IPS-NIHi11 (cell line): ENCODE measurements around the gene RFX2.
"Not testable (repeated sequence)": the region's sequence is repeated elsewhere in the genome, so short reads cannot be mapped to it uniquely, and the experiment has no call there.

Source experiments
- DNase-seq: peaks from one replicate; pipeline ENCODE4 v3.0.0; 2012; ENCODE audit warnings: mixed read lengths, low spot score

The RFX2 gene

DNA sequence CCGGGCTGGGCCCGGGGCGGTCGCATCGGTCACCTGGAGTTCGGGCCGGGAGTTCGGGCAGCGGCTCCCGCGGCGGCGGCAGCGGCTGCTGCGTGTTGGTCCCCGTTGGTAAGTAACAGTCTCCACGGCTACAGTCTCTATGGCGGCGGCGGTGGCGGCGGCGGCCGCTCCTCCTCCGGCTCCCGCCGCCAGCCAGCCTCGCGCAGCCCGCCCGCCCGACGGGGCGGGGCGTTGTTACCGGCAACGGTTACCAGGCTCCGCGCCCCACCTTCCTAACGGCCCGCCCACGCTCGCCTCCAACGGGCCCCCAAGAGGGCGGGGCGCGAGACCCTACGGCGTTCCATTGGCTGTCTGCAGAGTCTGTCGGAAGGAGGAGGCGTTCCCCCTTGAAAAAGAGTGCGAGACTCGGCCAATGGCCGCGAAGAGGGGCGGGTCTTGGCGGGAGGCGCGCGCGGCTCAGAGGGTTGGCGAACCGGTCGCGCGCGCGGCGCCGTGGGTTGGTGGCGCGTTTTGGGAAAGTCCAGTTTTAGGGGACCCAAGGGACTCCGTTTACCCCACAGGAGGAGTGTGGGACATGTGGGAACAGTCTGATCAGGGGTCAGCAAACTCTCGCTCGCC is at the start of gene RFX2:
RFX2 (minus strand) TSS at position 141 of the 618 bp plus-strand sequence. CDS start 63,004 bp downstream, outside the sequence.
- peak; percentile 97 for DNase-seq

DNA sequence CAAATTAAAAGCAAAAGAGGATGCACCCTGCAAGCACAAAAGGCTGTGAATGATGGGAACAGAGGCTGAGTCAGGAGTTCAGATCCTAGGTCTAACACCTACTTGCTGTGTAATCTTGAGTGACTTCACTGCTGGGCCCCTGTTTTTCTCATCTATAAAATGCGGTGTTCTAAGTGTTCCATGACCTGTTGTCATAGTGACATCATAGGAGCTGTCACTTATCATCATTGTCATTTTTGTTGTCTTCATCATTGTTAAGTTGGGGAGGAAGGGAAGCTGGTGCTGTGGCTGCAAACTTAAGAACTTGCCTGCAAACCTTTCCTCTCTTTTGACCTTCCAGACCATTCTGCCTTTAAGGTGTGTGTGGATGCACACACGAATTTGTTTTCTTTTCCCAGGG is 45.7 kb upstream of the RFX2 start:
- DNase-seq, result no peak

DNA sequence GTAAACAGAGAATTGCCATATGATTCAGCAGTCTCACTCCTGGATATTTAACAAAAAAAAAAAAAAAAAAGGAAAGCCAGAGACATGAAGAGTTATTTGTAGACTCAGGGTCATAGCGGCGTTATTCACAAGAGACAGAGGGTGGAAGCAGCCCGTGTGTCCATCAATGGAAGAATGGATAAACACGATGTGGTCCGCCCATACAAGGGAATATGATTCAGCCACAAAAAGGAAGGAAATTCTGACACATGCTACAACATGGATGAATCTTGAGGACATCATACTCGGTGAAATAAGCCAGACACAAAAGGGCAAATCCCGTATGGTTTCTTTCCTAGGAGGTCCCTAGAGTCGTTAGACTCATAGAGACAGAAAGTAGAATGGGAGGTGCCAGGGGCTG is 40.0 kb upstream of the RFX2 start:
- DNase-seq, result no peak

DNA sequence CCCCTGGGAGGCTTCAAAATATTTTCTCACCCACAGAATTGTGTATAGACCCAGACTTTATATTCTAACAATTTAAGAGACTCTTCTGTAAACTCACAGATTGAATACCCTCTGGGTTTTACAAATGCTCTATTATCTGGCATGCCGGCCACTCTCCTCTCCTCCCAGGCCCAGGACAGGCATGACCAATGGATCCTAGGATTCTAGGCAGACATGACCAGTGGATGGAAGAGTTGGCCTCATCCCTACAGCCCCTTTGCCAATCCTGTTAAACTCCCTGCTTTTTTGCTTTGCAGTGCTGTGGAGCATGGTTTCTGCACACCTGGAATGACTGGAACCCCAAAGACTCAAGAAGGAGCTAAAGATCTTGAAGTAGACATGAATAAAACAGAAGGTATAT is 30.9 kb upstream of the RFX2 start:
- no peak for DNase-seq

DNA sequence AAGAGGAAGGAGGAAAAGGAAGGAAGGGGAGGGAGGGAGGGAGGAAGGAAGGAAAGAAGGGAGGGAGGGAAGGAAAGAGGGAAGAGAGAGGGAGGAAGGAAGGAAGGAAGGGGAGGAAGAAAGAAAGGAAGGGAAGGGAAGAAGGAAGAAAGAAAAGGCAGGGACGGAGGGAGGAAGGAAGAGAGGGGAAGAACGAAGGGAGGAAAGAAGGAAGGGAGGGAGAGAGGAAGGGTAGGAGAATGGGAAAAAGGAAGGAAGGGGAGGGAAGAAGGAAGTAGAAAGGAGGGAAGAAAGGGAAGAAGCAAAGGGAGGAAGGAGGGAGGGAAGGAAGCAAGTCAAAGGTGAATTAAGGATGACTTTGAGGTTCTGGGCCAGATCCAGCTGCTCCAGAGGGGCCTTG is 28.2 kb upstream of the RFX2 start:
- DNase-seq, result no peak

DNA sequence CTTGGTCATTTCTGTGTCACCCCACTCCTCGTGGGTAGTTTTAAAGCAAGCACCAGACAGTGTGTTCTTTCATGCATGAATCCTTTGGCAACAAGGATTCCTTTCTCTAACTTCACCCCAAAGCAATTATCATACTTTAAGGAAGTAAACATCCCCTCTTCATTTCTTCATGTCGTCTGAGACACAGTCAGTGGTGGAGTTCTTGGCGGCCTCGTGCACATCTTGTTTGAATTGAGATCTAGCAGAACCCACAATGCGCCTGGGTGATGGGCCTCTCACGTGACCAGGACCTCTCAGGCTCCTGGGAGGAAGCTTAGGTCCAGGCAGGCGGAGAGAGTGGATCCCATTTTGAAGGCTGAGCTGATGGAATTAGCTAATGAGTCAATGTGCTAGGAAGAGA is 27.8 kb upstream of the RFX2 start:
- DNase-seq, result no peak

DNA sequence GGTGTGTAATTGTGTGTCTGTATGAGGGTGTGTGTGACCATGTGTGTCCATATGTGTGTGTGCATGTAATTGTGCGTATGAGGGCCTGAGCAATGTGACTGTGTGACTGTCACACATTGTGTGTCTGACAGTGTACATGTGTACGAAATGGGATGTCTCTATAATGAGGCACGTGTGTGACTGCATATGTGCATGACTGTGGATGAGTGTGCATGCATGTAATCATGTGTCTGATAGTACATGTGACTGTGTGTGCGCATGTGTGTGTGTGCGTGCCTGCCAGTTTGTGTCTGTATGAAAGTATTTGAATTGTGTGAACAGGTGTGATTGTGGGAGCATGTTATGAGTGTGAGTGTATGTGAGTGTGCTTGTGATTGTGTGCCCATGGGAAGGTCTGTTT is 22.9 kb upstream of the RFX2 start:
- no peak for DNase-seq

DNA sequence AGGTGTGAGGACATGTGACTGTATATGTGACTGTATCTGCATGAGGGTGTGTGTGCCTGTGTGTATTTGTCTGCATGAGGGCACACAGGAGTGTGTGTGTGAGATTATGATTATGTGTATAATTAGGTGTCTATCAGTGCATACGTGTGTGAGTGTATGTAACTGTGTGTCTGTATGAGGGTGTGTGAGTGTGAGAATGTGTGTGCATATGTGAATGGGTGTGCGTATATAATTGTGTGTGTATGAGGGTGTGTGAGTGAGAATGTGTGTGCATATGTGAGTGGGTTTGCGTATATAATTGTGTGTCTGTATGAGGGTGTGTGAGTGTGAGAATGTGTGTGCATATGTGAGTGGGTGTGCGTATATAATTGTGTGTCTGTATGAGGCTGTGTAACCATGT is 22.2 kb upstream of the RFX2 start:
- DNase-seq, result no peak

DNA sequence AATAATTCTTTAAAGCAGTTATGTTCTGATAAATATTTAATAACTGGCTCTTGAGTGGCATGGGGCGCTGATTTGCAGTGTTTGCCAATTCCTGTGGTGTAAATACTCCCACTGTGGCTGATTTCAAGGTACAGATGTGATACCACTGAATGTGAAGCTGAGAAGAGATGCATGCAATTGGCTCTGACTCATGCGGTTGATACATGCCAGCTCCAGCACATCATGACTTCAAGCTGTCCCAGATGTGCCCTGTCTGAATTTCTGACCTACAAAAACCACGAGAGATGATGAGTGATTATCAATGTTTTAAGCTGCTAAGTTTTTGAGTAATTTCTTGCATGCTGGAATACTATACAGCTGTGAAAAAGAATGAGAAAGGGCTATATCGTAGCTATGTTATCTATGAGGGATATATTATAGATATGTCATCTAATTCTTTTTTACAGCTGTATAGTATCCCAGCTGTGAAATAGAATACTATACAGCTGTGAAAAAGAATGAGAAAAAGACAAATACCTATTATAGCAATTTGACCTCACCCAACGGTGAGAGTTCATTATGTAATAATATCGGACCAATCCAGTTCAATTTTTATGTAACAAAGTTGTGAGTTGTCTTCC is 17.5 kb upstream of the RFX2 start:
- no peak for DNase-seq

DNA sequence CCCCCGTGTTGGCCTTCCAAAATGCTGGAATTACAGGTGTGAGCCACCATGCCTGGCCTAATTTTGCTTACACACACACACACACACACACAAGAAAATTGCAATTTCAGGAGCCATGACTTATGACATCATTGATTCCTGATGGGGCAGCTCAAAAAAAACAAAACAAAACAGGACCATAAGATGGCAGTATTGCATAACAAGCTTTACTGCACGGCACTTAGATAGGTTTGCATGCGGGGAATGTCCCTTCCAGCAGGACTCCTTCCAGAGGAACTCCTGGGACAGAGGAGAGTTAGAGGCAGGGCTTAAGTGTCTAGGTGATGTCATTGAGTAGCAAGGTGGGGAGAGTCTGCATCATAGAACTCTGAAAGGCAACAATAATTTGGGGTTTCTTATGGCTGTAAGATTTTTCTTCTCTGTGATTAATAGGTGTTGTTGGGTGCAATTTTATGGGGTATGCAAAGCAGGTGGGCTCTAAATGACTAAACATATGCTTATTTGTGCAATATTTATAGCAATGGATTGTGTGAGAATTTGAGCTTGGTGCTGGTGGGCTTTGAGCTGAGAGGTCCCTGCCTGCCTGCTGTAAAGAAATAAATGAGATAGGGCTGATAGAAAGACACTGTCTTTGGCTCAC is 16.2 kb upstream of the RFX2 start:
- DNase-seq, result peak; percentile 43

DNA sequence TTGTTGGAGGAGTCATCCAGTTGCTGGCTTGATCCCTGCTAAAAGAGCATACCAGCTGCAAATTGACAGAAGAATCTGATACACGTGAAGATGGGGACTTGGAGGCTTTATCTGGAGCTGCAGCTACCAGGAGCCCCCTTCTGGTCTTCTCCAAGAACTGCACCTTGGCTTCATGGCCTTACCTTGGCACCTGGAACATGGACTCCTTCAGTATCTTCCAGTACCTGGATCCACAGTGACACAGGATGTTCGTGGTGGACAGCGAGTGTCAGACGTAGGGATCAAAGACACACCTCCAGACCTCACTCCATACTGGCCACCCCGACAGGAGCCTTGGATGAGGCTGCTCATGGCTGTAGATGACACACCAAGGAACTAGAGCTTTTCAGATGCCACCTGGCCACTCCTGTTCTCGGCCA is 15.3 kb upstream of the RFX2 start:
- peak; percentile 71 for DNase-seq

DNA sequence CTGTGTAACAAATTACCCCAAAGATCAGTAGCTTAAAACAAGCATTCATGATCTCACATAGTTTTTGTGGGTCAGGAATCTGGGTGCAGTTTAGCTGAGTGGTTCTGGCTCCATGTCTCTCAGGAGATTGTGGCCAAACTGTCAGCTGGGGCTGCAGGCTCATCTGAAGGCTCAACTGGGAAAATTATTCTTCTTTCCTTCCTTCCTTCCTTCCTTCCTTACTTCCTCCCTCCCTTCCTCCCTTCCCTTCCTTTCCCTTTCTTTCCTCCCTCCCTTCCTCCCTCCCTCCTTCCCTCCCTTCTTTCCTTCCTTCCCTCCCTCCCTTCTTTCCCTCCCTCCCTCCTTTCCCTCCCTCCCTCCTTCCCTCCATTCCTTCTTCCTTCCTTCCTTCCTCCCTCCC is 8.7 kb upstream of the RFX2 start:
- no peak for DNase-seq

DNA sequence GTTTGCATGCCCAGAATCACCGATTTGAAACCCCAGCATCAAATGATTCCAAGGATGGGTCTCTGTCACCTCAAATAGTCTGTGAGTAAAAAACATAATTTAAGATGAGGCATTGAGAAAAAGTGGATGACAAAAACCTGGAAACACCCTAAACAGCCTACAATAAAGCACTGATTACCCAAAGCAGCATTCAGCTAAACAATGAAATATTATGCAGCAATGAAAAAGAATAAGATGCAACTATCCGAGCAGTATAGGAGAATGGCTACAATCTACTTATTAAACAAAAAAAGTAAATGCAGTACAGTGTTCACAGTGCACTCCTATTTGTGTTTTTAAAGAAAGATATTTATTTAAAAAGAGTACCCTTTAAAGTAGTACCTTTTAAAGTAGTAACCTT is 7.7 kb upstream of the RFX2 start:
- no peak for DNase-seq

DNA sequence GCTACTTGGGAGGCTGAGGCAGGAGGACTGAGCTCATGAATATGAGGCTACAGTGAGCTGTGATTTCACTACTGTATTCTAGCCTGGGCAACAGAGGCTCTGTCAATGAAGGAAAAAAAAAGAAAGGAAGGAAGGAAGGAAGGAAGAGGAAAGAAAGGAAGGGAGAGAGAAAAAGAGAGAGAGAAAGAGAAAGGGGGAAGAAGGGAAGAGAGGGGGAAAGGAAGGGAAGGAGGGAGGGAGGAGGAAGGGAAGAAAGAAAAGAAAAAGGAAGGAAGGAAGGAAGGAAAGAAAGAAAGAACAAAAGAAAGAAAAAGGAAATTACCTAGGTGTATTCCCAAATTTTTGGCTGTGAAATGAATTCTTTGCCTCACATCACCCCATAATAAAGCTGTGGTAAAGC is 7.2 kb upstream of the RFX2 start:
- no peak for DNase-seq

DNA sequence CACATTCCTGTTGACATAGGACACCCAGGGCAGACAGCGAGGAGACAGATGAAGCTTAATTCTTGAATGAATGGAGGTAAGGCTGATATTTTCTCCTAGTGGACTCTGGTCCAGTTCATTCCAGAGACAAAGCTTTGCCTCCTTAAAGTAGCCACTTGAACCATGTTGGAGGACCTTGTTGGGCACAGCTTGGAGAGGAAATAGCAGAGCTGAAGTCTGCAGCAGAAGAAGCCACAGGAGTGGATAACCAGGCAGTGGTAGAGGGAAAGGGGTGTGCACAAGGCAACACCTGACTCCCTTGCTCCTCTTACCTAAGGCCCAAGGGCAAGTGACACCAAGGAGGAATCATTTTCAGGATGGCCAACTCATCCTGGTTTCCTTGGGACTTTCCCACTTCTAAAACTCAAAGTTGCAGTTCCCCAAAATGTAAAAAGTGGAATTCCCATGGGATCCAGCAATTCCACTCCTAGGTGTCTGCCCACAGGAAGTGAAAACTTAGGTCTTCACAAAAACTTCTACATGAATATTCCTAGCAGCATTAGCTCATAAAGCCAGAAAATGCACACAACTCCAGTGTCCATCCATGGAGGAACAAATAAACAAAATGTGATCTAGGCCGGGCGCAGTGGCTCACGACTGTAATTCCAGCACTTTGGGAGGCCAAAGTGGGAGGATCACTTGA is 6.6 kb upstream of the RFX2 start:
- no peak for DNase-seq

DNA sequence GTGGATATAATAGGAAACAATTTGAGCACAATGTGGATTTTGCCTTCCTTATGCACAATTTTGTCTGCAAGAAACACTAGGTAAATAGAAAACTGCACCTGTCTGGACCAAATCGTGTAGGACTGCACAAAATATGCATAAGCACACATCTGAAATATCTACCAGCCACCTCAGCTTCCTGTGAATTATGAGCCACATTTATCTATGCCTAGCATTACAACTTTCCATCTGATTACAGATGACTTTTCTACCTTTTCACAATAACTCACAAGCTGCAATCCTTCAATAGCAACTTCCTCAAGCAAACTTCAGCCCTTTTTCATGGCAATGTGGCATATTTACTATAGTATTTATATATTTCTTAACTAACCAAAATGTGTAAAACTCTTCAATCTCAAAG is 5.7 kb upstream of the RFX2 start:
- DNase-seq, result no peak

DNA sequence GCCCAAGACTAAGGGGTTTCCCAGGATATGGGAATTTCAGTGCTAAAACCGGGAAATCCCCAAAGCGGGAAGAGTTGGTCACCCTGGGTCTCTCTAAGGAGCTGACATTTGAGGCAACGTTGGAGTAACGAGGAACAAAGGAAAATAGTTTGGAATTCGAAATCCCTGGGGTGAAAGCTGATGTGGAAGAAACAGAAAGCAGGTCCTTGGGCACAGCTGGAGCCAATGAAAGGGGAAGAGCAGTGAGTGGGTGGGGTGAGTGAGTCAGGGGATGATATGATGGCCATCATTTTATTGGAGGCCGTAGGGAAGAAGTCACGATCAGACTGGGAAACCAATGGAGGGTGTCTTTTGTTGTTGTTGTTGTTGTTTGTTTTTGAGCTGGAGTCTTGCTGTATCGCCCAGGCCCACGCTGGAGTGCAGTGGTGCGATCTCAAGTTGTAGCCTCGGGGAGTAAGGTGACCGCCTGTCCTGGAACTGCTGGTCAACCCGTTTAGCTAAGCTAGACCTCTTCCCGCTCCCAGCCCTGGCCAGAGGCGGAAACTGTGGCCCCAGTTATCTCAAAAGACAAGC is 3.4 kb upstream of the RFX2 start:
- no peak for DNase-seq

DNA sequence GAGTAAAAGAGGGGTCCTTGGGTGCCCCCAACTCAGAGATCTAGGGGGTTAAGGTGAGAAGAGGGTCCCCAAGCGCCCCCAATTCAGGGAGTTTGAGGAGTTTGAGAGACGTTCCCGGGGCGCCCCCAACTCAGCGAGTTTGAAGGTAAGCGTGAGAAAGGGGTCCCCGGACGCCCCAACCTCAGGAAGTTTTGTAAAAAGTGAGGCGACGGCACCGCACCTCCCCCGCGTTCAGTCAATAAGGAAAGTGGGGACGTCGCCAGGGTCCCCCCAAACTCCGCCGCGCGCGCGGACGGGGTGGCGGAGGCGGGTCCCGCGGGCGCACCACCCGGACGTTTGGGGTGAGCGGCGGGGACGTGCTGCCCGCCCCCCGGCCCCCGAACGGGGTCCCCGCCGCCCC is 353 bp downstream of the RFX2 start:
- DNase-seq, result no peak

DNA sequence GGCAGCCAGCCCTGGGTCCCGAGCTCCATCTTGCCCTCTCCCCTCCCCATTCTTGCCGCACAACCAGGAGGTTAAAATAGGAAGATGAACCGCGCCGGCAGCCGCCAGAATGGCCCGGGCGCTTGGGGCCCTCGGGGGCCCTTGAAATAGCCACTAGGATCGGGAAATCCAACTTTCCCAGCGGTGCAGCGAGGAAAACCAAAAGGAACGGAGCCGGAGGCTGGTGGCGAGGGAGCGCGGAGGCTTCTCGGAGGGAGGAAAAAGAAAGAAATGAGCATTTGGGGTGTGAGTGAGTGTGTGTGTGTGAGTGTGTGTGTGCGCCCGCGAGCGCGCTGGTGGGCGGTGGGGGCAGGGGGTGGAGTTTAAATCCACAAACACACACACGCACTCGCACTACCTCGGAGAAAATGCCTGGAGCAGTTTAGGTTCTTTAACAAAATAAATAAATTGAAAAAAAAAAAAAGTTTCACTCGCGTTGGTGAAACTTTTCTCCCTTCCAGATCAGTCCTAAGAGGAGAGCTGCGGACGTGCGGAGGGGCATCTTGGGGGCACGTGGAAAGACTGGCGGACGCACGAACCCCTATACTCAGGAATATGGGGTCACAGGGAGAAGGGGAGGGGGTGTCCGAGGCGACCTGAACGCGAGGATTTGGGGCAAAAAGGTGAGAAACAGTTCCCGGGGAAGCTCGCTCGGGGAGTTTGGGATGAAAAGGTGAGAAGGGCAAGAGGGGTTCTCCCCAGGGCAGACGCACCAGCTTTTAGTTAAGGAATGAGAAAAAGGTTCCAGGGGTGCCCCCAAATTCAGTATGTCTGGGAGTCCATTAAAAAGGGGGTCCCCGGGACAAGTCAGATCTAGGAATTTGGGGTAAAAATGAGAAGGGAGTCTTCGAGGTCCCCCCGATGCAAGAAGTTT is 1.3 kb downstream of the RFX2 start:
- DNase-seq, result peak; percentile 42

DNA sequence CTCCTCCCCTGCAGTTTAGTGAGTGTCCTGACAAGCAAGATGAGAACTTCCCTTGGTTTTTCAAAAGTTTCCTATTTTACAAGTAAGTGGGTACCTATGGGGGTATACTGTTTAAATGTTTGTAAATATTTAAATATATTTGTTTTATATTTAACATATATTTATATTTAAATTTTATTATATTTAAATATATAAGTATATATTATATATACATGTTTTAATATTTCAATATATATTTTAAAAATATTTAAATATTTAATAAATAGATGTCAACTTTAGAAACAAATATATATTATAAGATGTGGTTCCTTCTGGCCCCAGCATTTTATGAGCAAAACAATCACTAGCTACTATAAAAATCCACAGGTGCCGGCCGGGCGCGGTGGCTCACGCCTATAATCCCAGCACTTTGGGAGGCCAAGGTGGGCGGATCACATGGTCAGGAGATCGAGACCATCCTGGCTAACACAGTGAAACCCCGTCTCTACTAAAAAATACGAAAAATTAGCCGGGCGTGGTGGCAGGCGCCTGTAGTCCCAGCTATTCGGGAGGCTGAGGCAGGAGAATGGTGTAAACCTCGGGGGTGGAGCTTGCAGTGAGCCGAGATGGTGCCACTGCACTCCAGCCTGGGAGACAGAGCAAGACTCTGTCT is 3.5 kb downstream of the RFX2 start:
- not testable (repeated sequence) for DNase-seq

DNA sequence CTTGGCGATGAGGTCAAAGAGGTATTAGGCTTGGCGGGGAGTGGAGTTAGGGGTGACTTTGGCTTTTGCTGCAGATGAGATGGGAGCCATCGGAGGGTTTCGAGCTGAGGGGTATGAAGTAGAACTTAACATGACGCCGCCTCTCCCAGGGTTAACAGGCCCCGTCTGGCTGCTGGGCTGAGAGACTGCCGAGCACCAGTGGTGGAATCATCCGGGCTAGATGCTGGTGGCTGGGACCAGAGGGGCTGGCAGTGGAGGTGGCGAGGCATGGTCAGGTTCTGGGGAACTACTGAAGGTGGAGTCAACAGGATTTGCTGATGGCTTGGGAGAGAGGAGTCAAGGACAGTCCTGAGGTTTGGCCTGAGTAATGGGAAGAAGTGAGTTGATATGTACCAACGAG is 4.9 kb downstream of the RFX2 start:
- DNase-seq, result no peak
